ENCODE measurements around the gene KLHL35. TPM values are rescaled to one million over a fixed set of nuclear protein-coding genes. Genes with fewer than 3 reads are reported as not detected.

Gene KLHL35
- total RNA-seq, 2 experiments from 2014 or later: 0.21 TPM; not detected in 1

GRCh38 chr11:75472081-75472732, 39.2 kb upstream of the KLHL35 start:
- CTCF ChIA-PET (ENCODE audit: unreplicated experiment): no interaction called here
- POLR2A ChIA-PET: interaction anchor here (0.7 kb wide), 1 partner anchor 46 kb away, joined by 3 read pairs; no protein-coding TSS in a partner anchor
- Histone ChIP-seq H3K79me2 (ENCODE audit: insufficient read depth, low read depth, low read length) (no peaks in the 10 kb centered on the region), H3K4me2 (ENCODE audit: low read length) (no peak overlapping the region), H4K20me1 (ENCODE audit: insufficient read depth, low read length) (no peaks in the 10 kb centered on the region), H3K4me1 (ENCODE audit: insufficient read depth, low read length, poor library complexity, severe bottlenecking) (peaks cover 23% of the 10 kb centered on the region), H3K27ac (ENCODE audit: low read depth, low read length, poor library complexity, severe bottlenecking) (no peak overlapping the region), H3K9me3 (ENCODE audit: low read length) (no peaks in the 10 kb centered on the region), H2AFZ (ENCODE audit: low read length) (no peak overlapping the region), H3K9me2 (ENCODE audit: insufficient read depth, low read length) (no peaks in the 10 kb centered on the region), H3K4me3 (ENCODE audit: low read depth, low read length, poor library complexity, severe bottlenecking) (no peak overlapping the region), H3K36me3 (ENCODE audit: insufficient read depth, low read length) (no peaks in the 10 kb centered on the region)
- BruUV-seq (replicated peaks): no TSS peak
- intact Hi-C loops (cut with micrococcal nuclease; ENCODE audit: unreplicated experiment): no loop called here
- DNase-seq (ENCODE audit: low spot score): no peak
- no peak for TF ChIP-seq CTCF (conservative IDR thresholded peaks at IDR 0.05; ENCODE audit: low read length)
- no peak for TF ChIP-seq EZH2phosphoT487 (IDR thresholded peaks at IDR 0.05; ENCODE audit: borderline replicate concordance, low read depth, low read length)

GRCh38 chr11:75471176-75471973, 38.4 kb upstream of the KLHL35 start:
- POLR2A ChIA-PET: interaction anchor here (0.5 to 0.7 kb wide), 2 partner anchors 47 to 355 kb away, joined by 3 to 4 read pairs; no protein-coding TSS in a partner anchor
- H3K27ac ChIP-seq (ENCODE audit: low read depth, low read length, poor library complexity, severe bottlenecking): no peak overlapping the region
- TF ChIP-seq CTCF (conservative IDR thresholded peaks at IDR 0.05; ENCODE audit: low read length) (no peak), EZH2phosphoT487 (IDR thresholded peaks at IDR 0.05; ENCODE audit: borderline replicate concordance, low read depth, low read length) (no peak)
- H4K20me1 ChIP-seq (ENCODE audit: insufficient read depth, low read length): no peaks in the 10 kb centered on the region
- H3K79me2 ChIP-seq (ENCODE audit: insufficient read depth, low read depth, low read length): no peaks in the 10 kb centered on the region
- no peak overlapping the region for H3K4me3 ChIP-seq (ENCODE audit: low read depth, low read length, poor library complexity, severe bottlenecking)
- H3K9me2 ChIP-seq (ENCODE audit: insufficient read depth, low read length): no peaks in the 10 kb centered on the region
- no peaks in the 10 kb centered on the region for H3K9me3 ChIP-seq (ENCODE audit: low read length)
- DNase-seq (ENCODE audit: low spot score): no peak
- CTCF ChIA-PET (ENCODE audit: unreplicated experiment): no interaction called here
- H3K4me2 ChIP-seq (ENCODE audit: low read length): no peak overlapping the region
- BruUV-seq (replicated peaks): no TSS peak
- no peaks in the 10 kb centered on the region for H3K36me3 ChIP-seq (ENCODE audit: insufficient read depth, low read length)
- intact Hi-C loops (cut with micrococcal nuclease; ENCODE audit: unreplicated experiment): no loop called here
- H2AFZ ChIP-seq (ENCODE audit: low read length): no peak overlapping the region
- H3K4me1 ChIP-seq (ENCODE audit: insufficient read depth, low read length, poor library complexity, severe bottlenecking): peaks cover 23% of the 10 kb centered on the region
